Nucleus accumbens (tissue), 56 donors: ENCODE results near the gene SRGAP3.

Experiments used
- DNase-seq, 56 donors: peaks; one replicate each; lab custom pipeline; 2025; lab: John Stamatoyannopoulos, UW

SRGAP3 gene

GRCh38 chr3:9068051-9068450, 181.4 kb downstream of the SRGAP3 start:
- no peak for DNase-seq

GRCh38 chr3:9067352-9067975, 182.0 kb downstream of the SRGAP3 start:
- peak in 26 of 56 donors; percentile 5 to 69 (median 26) for DNase-seq

- no peak for DNase-seq
These were observed 182.7 kb downstream of the SRGAP3 start for GRCh38 chr3:9066775-9067174.

GRCh38 chr3:9066141-9066540, 183.3 kb downstream of the SRGAP3 start:
- no peak for DNase-seq

- no peak for DNase-seq
These were observed 184.6 kb downstream of the SRGAP3 start for GRCh38 chr3:9064850-9065249.

GRCh38 chr3:9064251-9064650, 185.2 kb downstream of the SRGAP3 start:
- no peak for DNase-seq

GRCh38 chr3:9062570-9062969, 186.9 kb downstream of the SRGAP3 start:
- no peak for DNase-seq

GRCh38 chr3:9061634-9062033, 187.8 kb downstream of the SRGAP3 start:
- DNase-seq = no peak

GRCh38 chr3:9059489-9060400, 189.7 kb downstream of the SRGAP3 start:
- DNase-seq = no peak

GRCh38 chr3:9056581-9056980, 192.9 kb downstream of the SRGAP3 start:
- DNase-seq = peak in 7 of 56 donors; percentile 6 to 40 (median 19)

GRCh38 chr3:9047452-9048346, 201.7 kb downstream of the SRGAP3 start:
- DNase-seq = no peak

- peak in 13 of 56 donors; percentile 2 to 49 (median 22) for DNase-seq
These were observed 204.1 kb downstream of the SRGAP3 start for GRCh38 chr3:9045371-9045770.

GRCh38 chr3:9043063-9043462, 206.4 kb downstream of the SRGAP3 start:
- DNase-seq = no peak

GRCh38 chr3:9041626-9042025, 207.8 kb downstream of the SRGAP3 start:
- DNase-seq = no peak

GRCh38 chr3:9040996-9041395, 208.4 kb downstream of the SRGAP3 start:
- DNase-seq = no peak

- peak in 1 of 56 donors; percentile 23 for DNase-seq
These were observed 212.2 kb downstream of the SRGAP3 start for GRCh38 chr3:9037144-9037711.

GRCh38 chr3:9036404-9037131, 212.9 kb downstream of the SRGAP3 start:
- DNase-seq = peak in 7 of 56 donors; percentile 7 to 55 (median 22)

- no peak for DNase-seq
These were observed 213.5 kb downstream of the SRGAP3 start for GRCh38 chr3:9035961-9036360.

GRCh38 chr3:9035473-9035872, 214.0 kb downstream of the SRGAP3 start:
- no peak for DNase-seq

GRCh38 chr3:9033867-9034266, 215.6 kb downstream of the SRGAP3 start:
- DNase-seq = no peak
